Stromal cell of bone marrow (primary cell): ENCODE results near the gene POU6F2.

Experiments used
- DNase-seq: peaks from one replicate; pipeline ENCODE4 v3.0.0-alpha.2; 2012; ENCODE audit warnings: low read depth

POU6F2 gene

DNA sequence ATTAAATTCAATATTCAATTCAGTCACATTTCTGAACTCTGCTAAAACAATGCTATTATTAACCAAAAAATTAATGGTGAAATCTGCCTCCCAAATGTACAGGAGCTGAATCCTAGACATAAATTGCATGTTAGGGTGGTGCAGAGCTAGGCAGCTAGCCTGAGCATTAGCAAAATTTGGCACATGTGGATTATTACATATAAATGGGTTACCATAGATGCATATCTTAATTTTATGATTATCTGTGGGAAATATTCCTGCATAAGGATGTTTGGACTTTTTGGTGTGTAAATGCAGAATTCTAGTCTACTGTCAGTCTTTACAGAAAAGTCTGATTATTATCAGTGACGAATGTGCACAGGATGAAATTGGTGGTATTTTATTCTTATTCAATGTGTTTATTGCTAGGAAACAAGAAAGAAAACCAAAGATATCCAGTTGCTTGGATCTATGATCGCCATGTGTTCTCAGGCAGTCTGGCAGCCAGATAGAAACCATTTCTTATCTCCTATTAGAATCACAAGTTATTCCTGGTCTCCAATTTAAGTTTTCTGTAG lies 150.7 kb downstream of the POU6F2 start:
- DNase-seq, result no peak

DNA sequence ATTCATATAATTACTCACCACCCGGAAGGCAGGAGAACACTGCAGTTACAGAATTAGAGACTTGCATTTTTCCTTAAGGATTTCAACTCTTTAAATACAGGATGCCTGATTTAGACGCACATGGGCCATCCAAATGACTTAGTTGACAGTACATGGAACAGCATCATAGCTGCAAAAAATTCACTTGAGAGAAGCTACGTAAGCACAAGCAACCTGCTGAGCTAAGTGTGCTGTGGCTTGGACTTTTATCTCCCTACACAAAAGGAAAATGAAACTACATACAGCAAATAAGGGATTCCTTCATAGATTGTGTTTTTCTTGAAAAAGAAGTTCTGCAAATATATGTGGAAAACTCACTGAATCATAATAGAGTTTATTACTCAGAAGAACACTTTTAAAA lies 152.6 kb downstream of the POU6F2 start:
- no peak for DNase-seq

DNA sequence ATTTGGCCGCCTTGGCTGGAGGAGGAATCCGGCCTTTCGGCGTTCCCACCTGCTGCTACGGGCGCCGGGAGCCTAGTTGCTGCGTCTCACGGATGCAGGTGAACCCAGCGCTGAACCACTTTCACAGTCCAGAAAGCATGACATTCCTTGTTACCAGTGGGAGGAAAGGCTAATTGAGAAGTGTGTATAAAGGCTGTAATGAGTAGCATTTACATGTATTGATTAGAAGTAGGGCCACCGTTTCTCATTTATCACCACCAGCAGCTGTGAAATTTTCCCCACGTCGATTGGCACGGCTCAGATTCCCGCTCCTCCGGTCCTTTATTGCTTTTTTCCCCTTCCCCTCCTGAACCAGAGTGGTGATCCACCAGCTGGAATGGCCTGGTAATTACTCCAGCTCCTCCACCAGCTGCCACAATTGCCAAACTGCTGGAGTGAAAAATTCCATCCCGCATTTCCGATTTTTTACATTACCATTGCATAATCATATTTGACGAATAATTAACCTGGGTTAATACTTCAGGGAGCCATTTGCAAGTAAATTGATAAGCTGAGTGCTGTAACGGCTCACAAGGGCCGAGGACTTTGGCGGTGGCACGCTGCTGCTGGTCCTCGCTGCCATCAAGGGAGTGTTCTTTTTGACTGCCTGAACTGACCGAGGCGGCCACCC lies 153.3 kb downstream of the POU6F2 start:
- no peak for DNase-seq

DNA sequence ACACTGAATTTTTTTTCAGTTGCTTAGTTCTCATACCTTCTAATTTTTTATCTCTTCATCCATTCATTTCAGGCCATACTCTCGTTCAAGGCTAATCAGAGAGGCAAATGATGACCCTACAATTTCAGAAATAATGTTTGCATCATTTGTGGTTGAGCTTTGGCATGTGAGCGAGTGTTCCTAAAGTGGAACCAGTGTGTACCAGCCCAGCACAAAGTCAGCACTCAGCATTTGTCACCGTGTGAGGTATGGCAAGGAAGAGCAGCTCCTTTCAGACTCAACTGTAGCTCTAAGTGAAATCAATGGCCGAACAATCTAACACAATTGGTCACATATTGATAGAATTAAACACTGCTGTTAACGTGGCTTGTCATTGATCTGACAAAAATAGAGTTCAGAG lies 154.6 kb downstream of the POU6F2 start:
- DNase-seq, result no peak

DNA sequence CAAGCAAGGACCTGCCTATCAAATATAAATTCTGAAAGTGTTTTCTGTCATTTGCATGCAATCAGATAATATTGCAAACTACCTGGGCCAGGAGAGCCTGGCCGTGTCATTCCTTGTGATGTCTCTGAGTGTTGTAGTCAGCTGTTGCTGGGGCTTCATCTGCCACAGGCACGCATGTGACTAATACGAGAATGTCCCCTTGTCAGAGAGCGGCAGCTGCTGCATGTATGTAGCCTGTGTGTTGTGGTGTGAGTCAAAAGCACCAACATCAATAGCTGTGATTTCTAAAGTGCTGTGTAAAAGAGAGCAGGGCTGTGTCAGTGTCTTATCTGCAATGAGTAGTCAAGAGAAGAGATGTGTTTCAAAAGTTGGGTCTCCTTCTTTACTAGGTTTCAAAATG lies 155.4 kb downstream of the POU6F2 start:
- no peak for DNase-seq

DNA sequence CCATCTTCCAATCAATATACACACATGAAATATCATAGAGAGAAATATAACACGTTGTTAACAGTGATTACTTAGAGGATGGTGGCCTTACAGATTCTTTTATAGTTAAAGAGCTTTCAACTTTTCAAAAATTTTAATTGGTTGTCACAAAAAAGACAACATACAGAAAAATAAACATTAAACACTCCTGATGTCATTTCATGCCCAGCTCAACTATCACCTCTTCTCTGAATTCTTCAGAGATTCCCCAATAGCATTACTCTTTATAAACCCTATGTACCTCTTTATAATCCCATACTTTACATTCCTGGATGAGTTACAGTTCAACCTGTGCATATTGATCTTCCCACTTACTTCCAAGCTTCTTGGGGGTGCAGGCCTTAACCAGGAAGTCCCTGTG lies 159.8 kb downstream of the POU6F2 start:
- no peak for DNase-seq

DNA sequence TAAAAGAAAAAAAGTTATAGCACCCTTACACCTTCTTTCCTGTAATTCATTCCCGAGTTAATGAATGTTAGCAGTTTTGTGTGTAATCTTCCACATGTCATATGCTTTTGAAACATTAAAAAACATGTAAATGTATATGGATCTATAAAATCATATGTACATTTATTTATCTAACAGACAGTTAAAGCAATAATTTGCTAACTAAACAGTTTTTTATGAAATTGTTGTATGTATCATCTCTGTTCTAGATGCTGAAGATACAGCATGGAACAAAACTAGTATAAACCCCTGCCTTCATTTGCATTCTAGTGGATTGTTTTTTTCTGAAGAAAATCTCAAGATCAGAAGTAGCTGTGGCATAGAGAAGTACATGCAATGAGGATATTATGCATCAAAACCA lies 165.0 kb downstream of the POU6F2 start:
- DNase-seq, result no peak

DNA sequence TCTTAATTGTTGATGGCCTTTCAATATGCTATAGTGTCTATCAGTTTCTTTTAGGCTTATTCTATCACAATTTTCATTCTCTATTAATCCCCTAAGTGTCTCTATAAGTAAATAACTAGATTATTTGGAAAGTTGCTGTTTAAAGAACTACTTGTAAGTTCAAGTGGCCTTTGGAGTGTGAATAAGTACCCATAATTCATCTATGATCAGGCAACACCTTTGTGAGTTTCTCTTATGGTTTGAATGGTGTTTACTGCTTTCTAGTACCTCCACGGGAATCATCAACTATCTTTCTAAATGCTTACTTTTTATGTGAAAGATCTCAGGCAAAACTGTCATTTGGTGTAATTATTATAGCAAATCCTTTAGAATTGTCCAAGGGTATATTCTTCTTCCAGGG lies 166.7 kb downstream of the POU6F2 start:
- no peak for DNase-seq

DNA sequence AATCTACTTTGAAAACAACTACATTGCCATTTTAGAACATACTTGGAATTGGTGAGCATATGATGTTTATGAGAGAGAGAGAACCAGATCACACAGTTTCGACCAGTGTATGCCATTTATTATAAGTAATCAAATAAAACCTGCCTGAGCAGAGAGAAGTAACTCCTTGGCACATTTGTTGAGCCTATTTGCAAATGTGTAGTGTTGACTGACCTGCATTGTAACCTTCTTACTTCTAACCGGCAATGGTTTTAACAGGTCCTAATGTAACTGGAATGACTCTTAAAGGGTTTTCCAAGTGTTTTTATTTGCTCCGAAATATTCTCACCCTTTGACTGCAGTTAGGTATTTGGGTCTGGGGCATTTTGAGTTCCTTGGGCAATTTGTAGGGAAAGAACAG lies 167.6 kb downstream of the POU6F2 start:
- no peak for DNase-seq

DNA sequence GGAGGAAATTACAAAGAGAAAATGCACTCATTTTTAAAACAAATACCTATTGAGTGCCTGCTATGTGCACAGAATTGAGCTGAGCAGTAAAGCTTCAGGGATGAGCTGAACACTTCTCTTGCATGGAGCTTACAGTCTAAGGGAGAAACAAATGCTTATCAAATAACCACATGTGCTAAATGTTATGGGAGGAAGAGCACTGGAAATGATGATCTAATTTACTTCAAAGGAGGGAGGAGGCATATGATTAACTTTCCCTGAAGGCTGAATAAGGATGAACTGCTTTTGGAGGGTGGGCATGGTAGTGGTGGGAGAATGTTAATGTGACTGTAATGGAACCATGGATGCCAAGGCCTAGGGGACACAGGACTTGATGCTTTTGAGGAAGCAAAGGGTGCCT lies 168.2 kb downstream of the POU6F2 start:
- no peak for DNase-seq

DNA sequence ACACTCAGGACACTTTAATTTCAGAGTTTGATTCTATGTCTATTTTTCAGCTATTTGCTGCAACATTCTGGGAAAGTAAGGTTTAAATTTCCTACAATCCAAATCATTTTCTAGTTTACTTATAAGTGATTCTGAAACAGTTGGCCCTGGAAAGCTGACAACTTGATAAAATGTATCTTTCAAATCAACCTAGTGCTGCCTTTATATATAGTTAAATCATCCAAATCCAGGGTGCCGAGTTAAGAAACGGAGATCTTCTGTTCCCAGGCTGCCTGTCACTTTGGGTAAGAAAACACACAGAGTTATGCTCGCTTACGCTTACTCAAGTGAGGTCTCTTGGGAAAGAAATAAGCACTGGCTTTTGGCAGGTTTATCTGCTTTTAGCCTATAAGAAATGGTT lies 175.0 kb downstream of the POU6F2 start:
- no peak for DNase-seq

DNA sequence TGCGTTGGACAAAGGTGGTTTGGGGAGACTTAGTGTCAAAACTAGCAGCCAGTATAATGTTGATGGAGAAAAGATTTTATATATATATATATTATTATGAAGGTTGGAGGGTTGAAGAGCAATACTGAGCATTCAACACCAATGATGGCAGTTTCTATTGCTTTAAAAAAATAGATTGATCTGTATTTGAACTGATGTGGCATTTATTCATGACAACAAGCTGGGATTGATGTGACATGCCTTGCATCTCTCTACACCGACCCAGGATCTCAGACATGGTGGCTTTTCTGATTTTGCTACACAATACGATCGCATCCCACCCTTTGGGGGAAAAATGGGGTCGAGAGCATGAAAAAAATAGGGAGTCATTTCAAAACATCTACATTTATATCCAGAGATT lies 175.4 kb downstream of the POU6F2 start:
- DNase-seq, result no peak

DNA sequence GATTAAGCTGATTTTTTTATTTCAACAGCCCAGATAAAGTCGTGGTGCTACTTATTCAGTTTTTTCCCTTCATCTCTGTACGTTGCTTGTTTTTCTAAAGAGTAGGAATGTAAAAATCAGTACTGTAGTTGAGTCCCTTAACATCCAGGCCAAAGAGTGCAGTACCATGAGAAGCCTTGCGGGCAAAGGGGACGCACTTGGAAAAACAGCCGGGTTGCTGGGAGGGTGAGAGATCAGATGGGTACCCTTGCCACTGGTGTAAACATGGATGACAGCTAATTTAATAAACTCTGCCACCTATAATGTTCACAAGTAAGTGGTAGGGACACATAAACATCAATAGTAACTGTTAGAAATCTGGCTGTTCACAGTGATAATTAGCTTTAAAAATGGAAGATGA lies 175.9 kb downstream of the POU6F2 start:
- DNase-seq, result no peak

DNA sequence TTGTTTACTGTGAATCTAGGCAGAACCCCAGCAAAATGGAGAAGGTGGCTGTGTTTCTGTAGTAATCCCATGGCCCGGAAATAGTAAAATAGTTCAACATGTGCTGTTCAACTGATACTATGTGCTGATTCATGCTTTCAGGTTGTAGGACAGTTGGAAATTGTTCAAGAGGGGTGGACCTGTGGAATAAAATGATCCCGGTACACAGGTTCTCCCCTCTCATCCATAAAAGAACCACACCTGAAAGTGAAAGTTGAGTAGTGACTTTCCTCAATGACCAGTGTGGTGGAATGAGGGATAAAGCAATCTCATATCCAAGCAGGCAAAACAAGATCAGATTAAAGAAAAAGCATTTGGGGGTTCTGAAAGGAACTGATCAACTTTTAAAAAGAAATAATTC lies 177.1 kb downstream of the POU6F2 start:
- DNase-seq, result no peak

DNA sequence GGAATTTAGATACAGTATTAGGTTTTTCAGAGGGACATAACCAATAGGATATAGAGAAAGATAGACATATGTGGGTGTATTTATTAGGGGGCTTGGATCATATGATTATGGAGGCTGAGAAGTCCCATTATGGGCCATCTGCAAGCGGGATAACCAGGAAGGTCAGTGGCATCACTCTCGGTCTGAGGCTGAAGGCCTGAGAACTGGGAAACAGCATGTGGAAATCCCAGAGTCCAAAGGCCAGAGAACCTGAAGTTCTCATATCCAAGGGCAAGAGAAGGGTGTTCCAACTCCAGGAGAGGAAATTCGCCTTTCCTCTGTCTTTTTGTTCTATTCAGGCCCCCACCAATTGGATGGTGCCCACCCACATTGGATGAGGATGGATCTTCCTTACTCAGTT lies 180.7 kb downstream of the POU6F2 start:
- no peak for DNase-seq

DNA sequence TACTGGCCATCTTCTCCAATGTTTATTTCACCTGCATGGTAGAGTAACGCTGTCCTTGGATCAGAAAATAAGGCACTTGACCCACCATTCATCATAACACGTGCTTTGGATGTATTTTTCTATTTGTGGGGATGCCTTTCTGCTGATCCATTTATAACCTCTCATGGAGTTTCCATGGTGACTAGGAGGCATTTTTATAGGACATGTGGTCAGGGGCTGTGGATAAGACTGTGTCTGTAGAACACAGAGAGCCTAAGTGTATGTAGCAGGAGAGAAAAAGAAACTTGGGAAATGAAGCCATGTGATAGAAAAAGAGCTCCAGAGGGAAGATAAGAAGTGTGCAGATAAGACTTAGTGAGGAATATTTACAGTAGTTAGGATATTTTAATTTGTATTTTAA lies 184.2 kb downstream of the POU6F2 start:
- no peak for DNase-seq

DNA sequence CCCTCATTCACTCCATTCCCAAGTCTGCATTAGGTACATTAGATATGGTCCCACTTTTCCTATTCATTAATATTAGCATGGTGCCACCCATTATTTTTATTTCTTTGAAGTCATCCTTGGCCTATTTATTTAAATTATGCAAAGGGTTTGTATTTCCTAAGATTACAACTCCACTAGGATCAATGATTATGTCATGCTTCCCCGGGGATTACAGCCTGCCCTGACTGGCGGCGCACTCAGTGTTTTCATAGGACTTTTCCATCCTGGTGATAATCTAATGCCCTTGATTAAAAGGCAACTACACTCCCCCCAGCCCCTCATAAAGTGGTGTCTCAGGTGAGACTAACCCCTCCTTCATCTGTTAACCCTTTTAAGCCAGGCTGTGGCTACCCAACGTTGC lies 187.2 kb downstream of the POU6F2 start:
- DNase-seq, result no peak

DNA sequence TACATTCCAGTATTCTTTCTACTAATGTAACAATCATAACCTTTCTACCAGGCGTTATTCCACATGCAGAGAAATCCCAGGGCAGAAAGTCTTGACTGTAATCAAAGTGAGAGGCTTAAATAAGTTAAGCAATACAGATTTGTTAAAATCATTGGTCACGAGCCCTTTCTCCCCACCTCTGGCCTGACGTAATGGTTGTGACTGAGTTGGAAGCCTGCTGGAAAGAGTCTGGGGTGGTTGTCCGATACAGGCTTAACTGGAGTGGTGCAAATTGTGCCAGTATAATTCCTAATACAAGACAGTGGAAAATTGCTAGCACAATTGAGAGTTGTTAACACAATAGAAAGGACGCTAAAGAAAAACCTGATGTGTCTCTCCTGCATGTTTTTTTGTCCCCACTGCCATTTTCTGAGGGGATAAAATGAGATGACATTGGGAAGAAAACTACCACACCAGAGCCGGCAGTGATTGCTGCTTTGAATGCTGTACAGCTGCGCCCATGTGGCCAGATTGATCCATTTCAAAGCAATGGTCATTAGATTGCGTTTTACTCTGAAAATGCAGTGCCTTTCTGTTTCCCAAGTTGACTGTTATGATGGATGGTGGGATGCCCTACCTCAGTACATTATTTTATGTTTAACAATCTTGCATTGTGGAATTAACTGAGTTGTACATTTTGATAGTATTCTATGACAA lies 190.8 kb downstream of the POU6F2 start:
- DNase-seq, result no peak

DNA sequence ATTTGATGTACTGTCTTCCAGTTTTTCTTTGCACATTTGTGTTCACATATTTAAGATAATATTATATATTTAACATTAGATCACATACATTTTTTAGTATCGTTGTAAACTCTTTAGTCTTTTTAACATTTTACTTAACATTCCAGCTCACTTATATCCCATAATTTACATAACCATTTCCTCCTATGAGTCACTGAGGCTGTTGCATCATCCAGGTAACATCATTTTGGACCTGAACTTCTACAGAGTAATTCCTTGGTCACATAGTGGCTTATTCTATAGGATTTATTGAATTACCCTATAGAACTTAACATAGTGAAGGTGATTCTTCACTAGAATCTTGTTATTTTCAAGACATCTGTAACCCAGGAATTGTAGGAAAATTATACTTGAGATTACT lies 194.4 kb downstream of the POU6F2 start:
- no peak for DNase-seq

DNA sequence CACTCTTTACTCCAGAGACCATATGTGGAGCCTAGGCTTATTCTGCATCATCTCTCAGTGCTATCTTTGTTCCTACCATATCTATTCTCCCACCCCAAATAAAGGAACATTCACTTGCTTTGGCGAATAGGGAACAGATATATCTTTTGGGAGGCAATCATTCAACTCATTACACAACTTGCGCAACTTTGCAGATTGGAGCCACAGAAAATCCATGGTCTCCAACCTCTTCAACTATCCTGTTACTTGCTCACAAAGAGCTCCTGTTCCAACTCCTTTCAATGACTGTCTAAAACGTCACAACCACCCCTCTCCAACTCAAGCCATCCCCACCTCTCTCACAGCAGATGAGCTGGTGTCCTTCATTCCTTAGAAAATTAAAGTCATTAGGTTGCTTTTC lies 203.7 kb downstream of the POU6F2 start:
- DNase-seq, result no peak

DNA sequence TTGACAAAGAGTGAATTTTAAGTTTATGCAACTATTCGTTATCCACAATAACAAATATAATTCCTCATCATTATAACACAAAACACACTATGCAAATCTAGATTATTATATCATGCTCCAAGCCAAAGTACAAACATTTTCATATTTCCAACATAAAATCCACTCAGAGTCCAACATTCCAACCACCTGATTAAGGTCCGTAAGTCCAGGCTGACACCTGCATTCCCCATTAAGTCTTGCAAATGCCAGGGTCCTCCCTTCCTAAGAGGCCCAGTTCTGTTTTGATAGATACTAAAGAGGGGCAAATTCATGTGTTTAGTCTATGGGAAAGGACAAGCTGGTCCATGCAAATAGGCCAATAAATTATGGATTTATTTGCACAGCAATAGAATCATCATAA lies 206.1 kb downstream of the POU6F2 start:
- DNase-seq, result no peak

DNA sequence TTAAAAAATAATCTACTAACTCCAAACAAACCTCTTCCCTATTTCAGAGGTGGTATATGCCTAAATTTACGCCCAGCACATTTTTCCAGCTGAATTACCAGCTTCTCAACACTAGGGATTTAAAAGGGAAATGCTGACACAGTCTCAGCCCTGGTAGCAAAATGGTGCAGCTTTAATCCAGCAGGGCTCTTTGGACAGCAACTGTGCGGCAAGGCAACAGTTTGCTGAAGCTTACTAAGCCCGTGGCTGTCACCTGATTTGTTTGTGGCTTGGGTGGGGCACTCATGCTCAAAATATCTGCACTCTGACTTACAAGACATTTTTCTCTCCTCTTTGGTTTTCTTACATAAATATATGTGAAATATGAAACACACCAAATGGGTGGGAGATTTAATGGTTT lies 206.7 kb downstream of the POU6F2 start:
- DNase-seq, result no peak

DNA sequence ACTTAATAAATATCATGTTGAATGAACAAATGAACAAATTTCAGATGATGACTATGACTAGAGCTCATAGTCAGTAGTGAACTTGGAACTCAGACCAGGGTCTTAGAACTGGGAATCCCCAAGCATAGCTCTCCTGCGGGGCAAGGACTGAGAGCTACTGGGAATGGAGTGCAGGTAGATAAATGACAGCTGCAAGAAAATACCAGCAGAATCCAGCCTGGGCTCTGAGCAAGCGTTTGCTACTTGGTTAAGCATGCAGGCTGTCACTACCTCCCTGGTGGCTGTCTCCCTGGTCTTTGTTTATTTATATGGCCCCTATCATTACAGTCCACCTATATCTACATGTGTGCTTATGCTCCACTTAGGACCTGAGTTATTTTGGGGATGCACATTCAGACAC lies 208.4 kb downstream of the POU6F2 start:
- DNase-seq, result no peak

DNA sequence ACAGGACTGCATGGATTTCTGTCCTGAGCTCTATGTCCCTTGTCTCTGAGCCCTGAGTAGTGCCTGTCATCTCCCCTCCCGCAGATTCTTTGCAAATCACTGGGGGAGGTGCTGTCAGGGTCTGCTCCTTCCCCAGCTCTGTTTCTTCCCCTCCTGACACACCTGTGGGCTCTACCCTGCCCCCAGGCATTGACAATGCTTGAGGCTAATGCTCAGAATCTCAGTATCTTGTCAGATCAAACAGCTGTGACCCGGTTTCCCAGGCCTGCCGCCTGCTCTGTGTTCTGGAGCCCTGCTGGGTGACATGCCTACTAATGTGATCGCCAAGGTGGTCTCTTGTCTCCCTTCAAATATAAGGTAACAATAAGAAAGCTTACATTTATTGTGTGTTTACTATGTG lies 209.0 kb downstream of the POU6F2 start:
- no peak for DNase-seq
